Osteoblast (primary cell): ENCODE results near the gene MBD6. TPM values are rescaled to one million over a fixed set of nuclear protein-coding genes. Genes with fewer than 3 reads are reported as not detected.

Experiments
- DNase-seq: peaks from one replicate; pipeline ENCODE4 v3.0.0; 2011; ENCODE audit warnings: low spot score, mixed read lengths; ENCODE audit not compliant: insufficient read length; ENCODE audit errors: missing footprints
- H2AFZ ChIP-seq: 2 replicates; pipeline ENCODE4 v1.6.0; 2011; ENCODE audit warnings: mild to moderate bottlenecking, low read length
- H3K27ac ChIP-seq: 2 replicates; pipeline ENCODE4 v1.5.1; 2011; ENCODE audit warnings: mild to moderate bottlenecking, low read depth, low read length, moderate library complexity
- H3K27me3 ChIP-seq: 2 replicates; pipeline ENCODE4 v1.6.0; 2012; ENCODE audit warnings: mild to moderate bottlenecking, control low read depth, inconsistent platforms, low read length, moderate library complexity; ENCODE audit not compliant: insufficient read depth
- H3K36me3 ChIP-seq: 2 replicates; pipeline ENCODE4 v1.5.1; 2011; ENCODE audit warnings: mild to moderate bottlenecking, low read length, control low read depth, moderate library complexity; ENCODE audit not compliant: insufficient read depth
- H3K4me1 ChIP-seq: 2 replicates; pipeline ENCODE4 v1.5.1; 2011; ENCODE audit warnings: mild to moderate bottlenecking, low read length, control low read depth, moderate library complexity; ENCODE audit not compliant: insufficient read depth
- H3K4me2 ChIP-seq: 2 replicates; pipeline ENCODE4 v1.6.0; 2011; ENCODE audit warnings: mild to moderate bottlenecking, low read length; ENCODE audit not compliant: insufficient read depth
- H3K4me3 ChIP-seq: fragments of 200-600 bp; sonication (generic); 3 replicates; pipeline ENCODE4 v1.5.1; 2012; ENCODE audit warnings: mild to moderate bottlenecking, low read length, inconsistent platforms; ENCODE audit not compliant: insufficient read depth
- H3K79me2 ChIP-seq: 2 replicates; pipeline ENCODE4 v1.6.0; 2012; ENCODE audit warnings: mild to moderate bottlenecking, low read length, control low read depth, inconsistent platforms; ENCODE audit not compliant: insufficient read depth
- H3K9me3 ChIP-seq: 2 replicates; pipeline ENCODE4 v1.5.1; 2011; ENCODE audit warnings: low read depth, low read length, control low read depth
- H4K20me1 ChIP-seq: 2 replicates; pipeline ENCODE4 v1.6.0; 2012; ENCODE audit warnings: mild to moderate bottlenecking, low read length, control low read depth; ENCODE audit not compliant: insufficient read depth
- total RNA-seq: library from RNA; depleted of rRNA; stranded (reverse); fragments of >200 nt; gene quantifications from 2 replicates; pipeline ENCODE4 v1.2.3, GENCODE V29; 2012
- TF ChIP-seq, protein P1 (sequence below): IDR thresholded peaks from 2 replicates; pipeline ENCODE4 v1.5.1; 2011; ENCODE audit warnings: mild to moderate bottlenecking, low read depth, low read length, moderate library complexity; ENCODE audit errors: extremely low read depth

The MBD6 gene
- total RNA-seq, 1 donor, result 5.8 TPM

DNA sequence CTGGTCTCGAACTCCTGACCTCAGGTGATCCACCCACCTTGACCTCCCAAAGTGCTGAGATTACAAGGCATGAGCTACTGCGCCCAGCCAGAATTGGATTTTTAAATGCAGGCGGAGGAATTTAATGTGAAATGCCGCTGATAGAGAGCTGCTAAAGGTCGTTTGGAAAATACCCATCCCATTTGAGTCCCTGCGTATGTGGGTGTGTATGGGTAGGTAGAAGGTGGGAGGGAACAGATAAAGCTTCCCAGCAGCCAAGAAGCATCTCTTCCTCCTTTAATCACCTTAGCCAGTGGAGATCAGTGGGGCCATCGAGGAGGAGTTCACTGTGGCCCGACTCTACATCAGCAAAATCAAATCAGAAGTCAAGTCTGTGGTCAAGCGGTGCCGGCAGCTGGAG, 52.2 kb downstream of the MBD6 start:
- Histone ChIP-seq H3K27me3 (peaks cover 4% of the 10 kb centered on the region), H3K36me3 (no peaks in the 10 kb centered on the region), H3K4me3 (no peak overlapping the region), H4K20me1 (no peaks in the 10 kb centered on the region), H3K4me2 (no peak overlapping the region), H3K4me1 (no peaks in the 10 kb centered on the region), H3K79me2 (no peaks in the 10 kb centered on the region), H3K27ac (no peak overlapping the region), H3K9me3 (no peaks in the 10 kb centered on the region), H2AFZ (no peak overlapping the region)
- TF ChIP-seq, protein P1, sequence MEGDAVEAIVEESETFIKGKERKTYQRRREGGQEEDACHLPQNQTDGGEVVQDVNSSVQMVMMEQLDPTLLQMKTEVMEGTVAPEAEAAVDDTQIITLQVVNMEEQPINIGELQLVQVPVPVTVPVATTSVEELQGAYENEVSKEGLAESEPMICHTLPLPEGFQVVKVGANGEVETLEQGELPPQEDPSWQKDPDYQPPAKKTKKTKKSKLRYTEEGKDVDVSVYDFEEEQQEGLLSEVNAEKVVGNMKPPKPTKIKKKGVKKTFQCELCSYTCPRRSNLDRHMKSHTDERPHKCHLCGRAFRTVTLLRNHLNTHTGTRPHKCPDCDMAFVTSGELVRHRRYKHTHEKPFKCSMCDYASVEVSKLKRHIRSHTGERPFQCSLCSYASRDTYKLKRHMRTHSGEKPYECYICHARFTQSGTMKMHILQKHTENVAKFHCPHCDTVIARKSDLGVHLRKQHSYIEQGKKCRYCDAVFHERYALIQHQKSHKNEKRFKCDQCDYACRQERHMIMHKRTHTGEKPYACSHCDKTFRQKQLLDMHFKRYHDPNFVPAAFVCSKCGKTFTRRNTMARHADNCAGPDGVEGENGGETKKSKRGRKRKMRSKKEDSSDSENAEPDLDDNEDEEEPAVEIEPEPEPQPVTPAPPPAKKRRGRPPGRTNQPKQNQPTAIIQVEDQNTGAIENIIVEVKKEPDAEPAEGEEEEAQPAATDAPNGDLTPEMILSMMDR, result no peak
- DNase-seq, result no peak

DNA sequence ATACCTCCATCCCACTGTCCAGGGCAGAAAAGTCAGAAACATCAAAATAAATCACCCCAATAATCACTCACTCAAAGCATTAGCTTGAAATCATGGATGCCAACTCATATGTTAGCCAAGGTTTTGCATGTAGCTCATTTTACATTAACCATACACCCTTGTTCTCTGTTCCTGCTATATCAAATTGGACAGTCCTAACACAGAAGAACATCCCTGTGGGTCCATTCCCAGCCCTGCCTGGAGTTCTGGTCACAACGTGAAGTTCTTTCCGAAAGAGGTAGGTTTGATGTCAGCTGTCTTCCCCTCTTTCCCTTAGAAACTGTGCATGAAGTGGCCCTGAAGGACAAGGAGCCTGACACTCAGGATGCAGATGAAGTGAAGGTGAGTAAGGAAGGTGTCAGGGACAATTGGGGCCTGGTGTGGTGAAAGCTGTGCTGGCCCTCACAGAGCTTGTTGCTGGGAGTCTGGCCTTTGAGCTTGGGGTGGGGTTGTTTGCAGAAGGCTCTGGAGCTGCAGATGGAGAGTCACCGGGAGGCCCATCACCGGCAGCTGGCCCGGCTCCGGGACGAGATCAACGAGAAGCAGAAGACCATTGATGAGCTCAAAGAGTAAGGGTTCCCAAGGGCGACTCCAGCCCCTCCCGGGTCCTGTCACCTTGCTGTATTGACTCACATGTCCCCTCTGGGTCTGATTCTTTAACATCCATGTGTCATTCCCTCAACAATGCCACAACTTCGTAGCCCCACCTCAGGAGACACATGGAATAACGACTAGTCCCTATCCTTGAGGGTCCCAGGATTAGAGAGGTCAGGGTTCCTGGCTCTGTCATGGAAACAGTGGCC, 53.4 kb downstream of the MBD6 start:
- Histone ChIP-seq H3K4me2 (no peak overlapping the region), H4K20me1 (no peaks in the 10 kb centered on the region), H2AFZ (no peak overlapping the region), H3K9me3 (no peaks in the 10 kb centered on the region), H3K36me3 (no peaks in the 10 kb centered on the region), H3K79me2 (no peaks in the 10 kb centered on the region), H3K4me3 (no peak overlapping the region), H3K4me1 (no peaks in the 10 kb centered on the region), H3K27me3 (peaks cover 3% of the 10 kb centered on the region), H3K27ac (no peak overlapping the region)
- TF ChIP-seq, protein P1, result no peak
- no peak for DNase-seq

DNA sequence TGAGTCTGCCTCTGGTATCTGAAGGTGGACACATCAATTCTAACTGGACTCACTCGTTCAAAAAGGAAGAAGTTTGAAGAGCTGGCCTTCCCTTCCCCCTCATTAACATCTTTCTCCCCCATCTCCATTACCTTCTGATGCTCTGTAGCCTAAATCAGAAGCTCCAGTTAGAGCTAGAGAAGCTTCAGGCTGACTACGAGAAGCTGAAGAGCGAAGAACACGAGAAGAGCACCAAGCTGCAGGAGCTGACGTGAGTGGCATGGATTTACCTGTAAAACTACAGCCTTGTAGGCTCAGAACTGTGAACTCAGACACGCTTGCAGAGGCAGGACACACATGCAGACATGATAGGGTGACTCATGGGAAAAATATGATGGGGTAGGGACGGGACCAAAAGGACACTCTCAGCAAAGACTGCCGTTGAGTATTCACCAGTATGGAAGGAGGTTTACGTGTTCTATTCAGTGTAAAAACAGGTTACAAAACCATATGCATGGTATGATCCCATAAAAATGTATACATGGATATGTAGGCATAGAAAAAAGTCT, 54.1 kb downstream of the MBD6 start:
- Histone ChIP-seq H3K4me2 (no peak overlapping the region), H3K36me3 (no peaks in the 10 kb centered on the region), H3K9me3 (no peaks in the 10 kb centered on the region), H4K20me1 (no peaks in the 10 kb centered on the region), H3K27ac (no peak overlapping the region), H3K79me2 (no peaks in the 10 kb centered on the region), H3K4me3 (no peak overlapping the region), H3K27me3 (no peaks in the 10 kb centered on the region), H3K4me1 (no peaks in the 10 kb centered on the region), H2AFZ (no peak overlapping the region)
- DNase-seq, result no peak
- TF ChIP-seq, protein P1, result no peak

DNA sequence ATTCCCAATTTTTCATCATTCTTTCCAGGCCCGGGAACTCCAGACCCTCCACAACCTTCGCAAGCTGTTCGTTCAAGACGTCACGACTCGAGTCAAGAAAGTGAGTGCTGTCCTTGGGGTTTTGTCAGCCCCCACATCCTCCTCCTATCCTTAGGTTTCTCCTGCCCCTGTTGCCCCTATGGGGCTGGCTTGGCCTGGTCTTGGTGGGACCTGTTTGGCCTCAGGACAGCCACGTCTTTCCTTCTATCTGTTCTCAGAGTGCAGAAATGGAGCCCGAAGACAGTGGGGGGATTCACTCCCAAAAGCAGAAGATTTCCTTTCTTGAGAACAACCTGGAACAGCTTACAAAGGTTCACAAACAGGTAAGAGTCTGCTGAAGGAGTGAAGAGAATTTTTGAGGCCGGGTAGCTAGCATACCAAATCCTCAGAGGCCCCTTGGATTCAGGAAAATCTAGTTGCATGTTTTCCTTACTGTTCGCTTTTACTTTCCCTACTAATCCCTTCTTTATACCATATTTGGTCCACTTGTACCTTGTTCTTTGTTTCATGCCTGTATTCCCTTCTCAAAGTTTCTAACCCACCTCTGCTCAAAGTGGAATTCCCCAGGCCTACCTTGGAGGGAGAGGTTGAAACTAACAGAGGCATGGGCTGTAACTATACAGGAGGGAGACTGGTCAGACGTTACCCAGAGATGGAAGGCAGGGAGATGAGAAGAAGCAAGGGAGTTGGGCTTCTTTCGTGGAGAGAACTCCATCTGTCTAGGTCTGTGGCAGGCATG, 55.5 kb downstream of the MBD6 start:
- H3K4me3 ChIP-seq, result no peak overlapping the region

More for the DNA sequence above, 55.5 kb downstream of the MBD6 start:
- H3K4me1 ChIP-seq, result no peaks in the 10 kb centered on the region
- H2AFZ ChIP-seq, result no peak overlapping the region
- H3K27ac ChIP-seq, result no peak overlapping the region
- H3K4me2 ChIP-seq, result no peak overlapping the region
- H3K79me2 ChIP-seq, result no peaks in the 10 kb centered on the region
- H3K36me3 ChIP-seq, result no peaks in the 10 kb centered on the region
- no peaks in the 10 kb centered on the region for H3K9me3 ChIP-seq
- no peak for DNase-seq
- H4K20me1 ChIP-seq, result no peaks in the 10 kb centered on the region
- no peaks in the 10 kb centered on the region for H3K27me3 ChIP-seq
- TF ChIP-seq, protein P1, result no peak
